Gastroesophageal sphincter (tissue), 3 donors: ENCODE measurements around the gene CAMK2B.

Experiments used
- EP300 ChIP-seq: sonication (generic); formaldehyde crosslinking; IDR thresholded peaks from one replicate; pipeline ENCODE4 v1.6.1; 2017; ENCODE audit warnings: antibody characterized with exemption, mild to moderate bottlenecking
- POLR2A ChIP-seq, 2 donors: fragments of 450-650 bp; IDR thresholded peaks; one replicate each; pipeline ENCODE4 v1.6.1; 2017; ENCODE audit warnings: antibody characterized with exemption in 2 of 2, mild to moderate bottlenecking in 2 of 2, moderate library complexity in 1 of 2
- TF ChIP-seq, protein P1 (sequence below), 4 experiments: fragments of 200-600 bp in 2 of 4; fragments of 450-650 bp in 2 of 4; sonication (generic) in 1 of 4; IDR thresholded peaks; one replicate each; pipeline ENCODE4 v1.5.1; 2017 to 2019; ENCODE audit warnings: antibody characterized with exemption in 4 of 4, mild to moderate bottlenecking in 2 of 4, moderate library complexity in 2 of 4

DNA sequence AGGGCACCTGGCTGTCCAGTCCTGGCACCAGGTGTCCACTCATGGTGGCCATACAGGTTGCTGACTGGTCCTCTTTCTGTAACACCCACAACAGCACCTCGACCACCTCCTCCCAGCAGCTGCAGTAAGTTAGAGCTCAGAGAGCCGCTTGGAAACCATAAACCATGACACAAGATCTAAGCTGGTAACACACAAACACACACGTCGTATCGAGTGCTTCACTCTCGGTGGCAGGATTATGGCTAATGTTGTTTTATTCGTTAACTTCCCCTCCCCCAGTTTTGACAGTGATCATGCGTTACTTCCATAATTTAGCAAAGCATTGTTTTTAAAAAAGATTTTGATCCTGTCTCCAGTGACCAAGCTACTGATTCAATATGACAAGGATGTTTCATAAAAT is 59.7 kb downstream of the CAMK2B start:
- TF ChIP-seq, protein P1, sequence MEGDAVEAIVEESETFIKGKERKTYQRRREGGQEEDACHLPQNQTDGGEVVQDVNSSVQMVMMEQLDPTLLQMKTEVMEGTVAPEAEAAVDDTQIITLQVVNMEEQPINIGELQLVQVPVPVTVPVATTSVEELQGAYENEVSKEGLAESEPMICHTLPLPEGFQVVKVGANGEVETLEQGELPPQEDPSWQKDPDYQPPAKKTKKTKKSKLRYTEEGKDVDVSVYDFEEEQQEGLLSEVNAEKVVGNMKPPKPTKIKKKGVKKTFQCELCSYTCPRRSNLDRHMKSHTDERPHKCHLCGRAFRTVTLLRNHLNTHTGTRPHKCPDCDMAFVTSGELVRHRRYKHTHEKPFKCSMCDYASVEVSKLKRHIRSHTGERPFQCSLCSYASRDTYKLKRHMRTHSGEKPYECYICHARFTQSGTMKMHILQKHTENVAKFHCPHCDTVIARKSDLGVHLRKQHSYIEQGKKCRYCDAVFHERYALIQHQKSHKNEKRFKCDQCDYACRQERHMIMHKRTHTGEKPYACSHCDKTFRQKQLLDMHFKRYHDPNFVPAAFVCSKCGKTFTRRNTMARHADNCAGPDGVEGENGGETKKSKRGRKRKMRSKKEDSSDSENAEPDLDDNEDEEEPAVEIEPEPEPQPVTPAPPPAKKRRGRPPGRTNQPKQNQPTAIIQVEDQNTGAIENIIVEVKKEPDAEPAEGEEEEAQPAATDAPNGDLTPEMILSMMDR (IDR thresholded peaks at IDR 0.05), result no peak
- TF ChIP-seq POLR2A (IDR thresholded peaks at IDR 0.05) (no peak), EP300 (no peak)
